SK-N-SH (cell line): ENCODE results near the gene CFAP44.

Source experiments
- ELF1 ChIP-seq: IDR thresholded peaks from 2 replicates; pipeline ENCODE4 v1.4.0; 2012
- EZH2phosphoT487 ChIP-seq: fragments of 200-600 bp; sonication (generic); IDR thresholded peaks from 2 replicates; pipeline ENCODE4 v1.6.1; 2017; ENCODE audit warnings: low read depth, mixed run types, mild to moderate bottlenecking, antibody characterized with exemption, moderate library complexity, borderline replicate concordance
- JUND ChIP-seq: IDR thresholded peaks from 2 replicates; pipeline ENCODE4 v1.4.0; 2012
- MXI1 ChIP-seq: IDR thresholded peaks from 2 replicates; pipeline ENCODE4 v1.6.1; 2012; ENCODE audit warnings: mild to moderate bottlenecking, low read depth, low read length, improper control_type of control experiment
- NFIC ChIP-seq: IDR thresholded peaks from 2 replicates; pipeline ENCODE4 v1.4.0; 2012; ENCODE audit warnings: borderline replicate concordance
- POLR2AphosphoS5 ChIP-seq: IDR thresholded peaks from 2 replicates; pipeline ENCODE4 v1.6.1; 2012; ENCODE audit warnings: low read depth, low read length
- SMC3 ChIP-seq: IDR thresholded peaks from 2 replicates; pipeline ENCODE4 v1.6.1; 2012; ENCODE audit warnings: low read depth, low read length, improper control_type of control experiment
- TCF12 ChIP-seq: IDR thresholded peaks from 2 replicates; pipeline ENCODE4 v1.4.0; 2012
- TF ChIP-seq, protein P1 (sequence below): fragments of 200-600 bp; sonication (generic); IDR thresholded peaks from 2 replicates; pipeline ENCODE4 v1.6.1; 2017; ENCODE audit warnings: antibody characterized with exemption, mild to moderate bottlenecking, moderate library complexity
- TF ChIP-seq, protein P2 (sequence below): fragments of 150-350 bp; IDR thresholded peaks from 2 replicates; pipeline ENCODE4 v1.6.1; 2017; ENCODE audit warnings: antibody characterized with exemption, low read length, low read depth, borderline replicate concordance
- TF ChIP-seq, protein P3 (sequence below): IDR thresholded peaks from 2 replicates; pipeline ENCODE4 v1.6.1; 2012; ENCODE audit warnings: mild to moderate bottlenecking, low read depth, low read length, moderate library complexity
- TF ChIP-seq, protein P4 (sequence below): fragments of 150-350 bp; IDR thresholded peaks from 2 replicates; pipeline ENCODE4 v1.6.1; 2016; ENCODE audit warnings: mild to moderate bottlenecking, low read depth, low read length
- TF ChIP-seq, protein P5 (sequence below): IDR thresholded peaks from 2 replicates; pipeline ENCODE4; 2012

DNA sequence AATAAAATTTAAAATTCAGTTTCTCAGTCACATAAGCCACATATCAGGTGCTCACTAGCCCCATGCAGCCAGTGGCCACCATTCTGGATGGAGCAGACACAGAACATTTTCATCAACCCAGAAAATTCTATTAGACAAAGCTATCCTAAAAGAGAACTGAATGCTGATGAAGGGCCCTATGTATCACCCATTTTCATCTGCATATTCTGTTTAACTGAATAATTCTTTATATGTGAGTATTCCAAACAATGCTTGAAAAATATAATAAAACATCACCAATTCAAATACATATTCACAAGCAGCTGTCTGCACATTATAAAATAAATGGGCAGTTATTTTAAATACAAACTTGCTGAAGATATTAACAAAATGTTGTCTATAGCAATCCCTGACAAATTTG lies 14.2 kb upstream of the CFAP44 start:
- TF ChIP-seq, protein P1, sequence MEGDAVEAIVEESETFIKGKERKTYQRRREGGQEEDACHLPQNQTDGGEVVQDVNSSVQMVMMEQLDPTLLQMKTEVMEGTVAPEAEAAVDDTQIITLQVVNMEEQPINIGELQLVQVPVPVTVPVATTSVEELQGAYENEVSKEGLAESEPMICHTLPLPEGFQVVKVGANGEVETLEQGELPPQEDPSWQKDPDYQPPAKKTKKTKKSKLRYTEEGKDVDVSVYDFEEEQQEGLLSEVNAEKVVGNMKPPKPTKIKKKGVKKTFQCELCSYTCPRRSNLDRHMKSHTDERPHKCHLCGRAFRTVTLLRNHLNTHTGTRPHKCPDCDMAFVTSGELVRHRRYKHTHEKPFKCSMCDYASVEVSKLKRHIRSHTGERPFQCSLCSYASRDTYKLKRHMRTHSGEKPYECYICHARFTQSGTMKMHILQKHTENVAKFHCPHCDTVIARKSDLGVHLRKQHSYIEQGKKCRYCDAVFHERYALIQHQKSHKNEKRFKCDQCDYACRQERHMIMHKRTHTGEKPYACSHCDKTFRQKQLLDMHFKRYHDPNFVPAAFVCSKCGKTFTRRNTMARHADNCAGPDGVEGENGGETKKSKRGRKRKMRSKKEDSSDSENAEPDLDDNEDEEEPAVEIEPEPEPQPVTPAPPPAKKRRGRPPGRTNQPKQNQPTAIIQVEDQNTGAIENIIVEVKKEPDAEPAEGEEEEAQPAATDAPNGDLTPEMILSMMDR, result no peak
- TF ChIP-seq MXI1 (no peak), SMC3 (no peak), ELF1 (no peak), TCF12 (no peak), NFIC (no peak), EZH2phosphoT487 (no peak), JUND (no peak), POLR2AphosphoS5 (no peak)
- TF ChIP-seq, protein P2, sequence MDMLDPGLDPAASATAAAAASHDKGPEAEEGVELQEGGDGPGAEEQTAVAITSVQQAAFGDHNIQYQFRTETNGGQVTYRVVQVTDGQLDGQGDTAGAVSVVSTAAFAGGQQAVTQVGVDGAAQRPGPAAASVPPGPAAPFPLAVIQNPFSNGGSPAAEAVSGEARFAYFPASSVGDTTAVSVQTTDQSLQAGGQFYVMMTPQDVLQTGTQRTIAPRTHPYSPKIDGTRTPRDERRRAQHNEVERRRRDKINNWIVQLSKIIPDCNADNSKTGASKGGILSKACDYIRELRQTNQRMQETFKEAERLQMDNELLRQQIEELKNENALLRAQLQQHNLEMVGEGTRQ, result no peak
- TF ChIP-seq, protein P3, sequence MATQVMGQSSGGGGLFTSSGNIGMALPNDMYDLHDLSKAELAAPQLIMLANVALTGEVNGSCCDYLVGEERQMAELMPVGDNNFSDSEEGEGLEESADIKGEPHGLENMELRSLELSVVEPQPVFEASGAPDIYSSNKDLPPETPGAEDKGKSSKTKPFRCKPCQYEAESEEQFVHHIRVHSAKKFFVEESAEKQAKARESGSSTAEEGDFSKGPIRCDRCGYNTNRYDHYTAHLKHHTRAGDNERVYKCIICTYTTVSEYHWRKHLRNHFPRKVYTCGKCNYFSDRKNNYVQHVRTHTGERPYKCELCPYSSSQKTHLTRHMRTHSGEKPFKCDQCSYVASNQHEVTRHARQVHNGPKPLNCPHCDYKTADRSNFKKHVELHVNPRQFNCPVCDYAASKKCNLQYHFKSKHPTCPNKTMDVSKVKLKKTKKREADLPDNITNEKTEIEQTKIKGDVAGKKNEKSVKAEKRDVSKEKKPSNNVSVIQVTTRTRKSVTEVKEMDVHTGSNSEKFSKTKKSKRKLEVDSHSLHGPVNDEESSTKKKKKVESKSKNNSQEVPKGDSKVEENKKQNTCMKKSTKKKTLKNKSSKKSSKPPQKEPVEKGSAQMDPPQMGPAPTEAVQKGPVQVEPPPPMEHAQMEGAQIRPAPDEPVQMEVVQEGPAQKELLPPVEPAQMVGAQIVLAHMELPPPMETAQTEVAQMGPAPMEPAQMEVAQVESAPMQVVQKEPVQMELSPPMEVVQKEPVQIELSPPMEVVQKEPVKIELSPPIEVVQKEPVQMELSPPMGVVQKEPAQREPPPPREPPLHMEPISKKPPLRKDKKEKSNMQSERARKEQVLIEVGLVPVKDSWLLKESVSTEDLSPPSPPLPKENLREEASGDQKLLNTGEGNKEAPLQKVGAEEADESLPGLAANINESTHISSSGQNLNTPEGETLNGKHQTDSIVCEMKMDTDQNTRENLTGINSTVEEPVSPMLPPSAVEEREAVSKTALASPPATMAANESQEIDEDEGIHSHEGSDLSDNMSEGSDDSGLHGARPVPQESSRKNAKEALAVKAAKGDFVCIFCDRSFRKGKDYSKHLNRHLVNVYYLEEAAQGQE, result no peak
- TF ChIP-seq, protein P4, sequence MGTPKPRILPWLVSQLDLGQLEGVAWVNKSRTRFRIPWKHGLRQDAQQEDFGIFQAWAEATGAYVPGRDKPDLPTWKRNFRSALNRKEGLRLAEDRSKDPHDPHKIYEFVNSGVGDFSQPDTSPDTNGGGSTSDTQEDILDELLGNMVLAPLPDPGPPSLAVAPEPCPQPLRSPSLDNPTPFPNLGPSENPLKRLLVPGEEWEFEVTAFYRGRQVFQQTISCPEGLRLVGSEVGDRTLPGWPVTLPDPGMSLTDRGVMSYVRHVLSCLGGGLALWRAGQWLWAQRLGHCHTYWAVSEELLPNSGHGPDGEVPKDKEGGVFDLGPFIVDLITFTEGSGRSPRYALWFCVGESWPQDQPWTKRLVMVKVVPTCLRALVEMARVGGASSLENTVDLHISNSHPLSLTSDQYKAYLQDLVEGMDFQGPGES, result no peak
- TF ChIP-seq, protein P5, sequence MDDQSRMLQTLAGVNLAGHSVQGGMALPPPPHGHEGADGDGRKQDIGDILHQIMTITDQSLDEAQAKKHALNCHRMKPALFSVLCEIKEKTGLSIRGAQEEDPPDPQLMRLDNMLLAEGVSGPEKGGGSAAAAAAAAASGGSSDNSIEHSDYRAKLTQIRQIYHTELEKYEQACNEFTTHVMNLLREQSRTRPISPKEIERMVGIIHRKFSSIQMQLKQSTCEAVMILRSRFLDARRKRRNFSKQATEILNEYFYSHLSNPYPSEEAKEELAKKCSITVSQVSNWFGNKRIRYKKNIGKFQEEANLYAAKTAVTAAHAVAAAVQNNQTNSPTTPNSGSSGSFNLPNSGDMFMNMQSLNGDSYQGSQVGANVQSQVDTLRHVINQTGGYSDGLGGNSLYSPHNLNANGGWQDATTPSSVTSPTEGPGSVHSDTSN, result no peak
